HS-27A (cell line): ENCODE data around the gene SCNN1B.
"Not testable (repeated sequence)": the region's sequence is repeated elsewhere in the genome, so short reads cannot be mapped to it uniquely, and the experiment has no call there.

Experiments
- DNase-seq: peaks from one replicate; pipeline ENCODE4 v3.0.0-alpha.2; 2012; ENCODE audit warnings: low read depth, missing footprints

Gene SCNN1B

DNA sequence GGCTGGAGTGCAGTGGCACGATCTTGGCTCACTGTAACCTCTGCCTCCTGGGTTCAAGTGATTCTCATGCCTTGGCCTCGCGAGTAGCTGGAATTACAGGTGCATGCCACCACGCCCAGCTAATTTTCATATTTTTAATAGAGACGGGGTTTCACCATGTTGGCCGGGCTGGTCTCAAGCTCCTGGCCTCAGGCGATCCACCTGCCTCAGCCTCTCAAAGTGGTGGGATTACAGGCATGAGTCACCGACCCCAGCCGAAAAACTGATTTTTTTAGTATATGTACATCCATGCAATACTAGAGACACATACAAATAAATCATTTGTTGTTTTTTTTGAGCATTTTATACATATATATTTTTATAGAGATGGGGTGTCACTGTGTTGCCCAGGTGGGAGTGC is 79.6 kb downstream of the SCNN1B start:
- DNase-seq: not testable (repeated sequence)

DNA sequence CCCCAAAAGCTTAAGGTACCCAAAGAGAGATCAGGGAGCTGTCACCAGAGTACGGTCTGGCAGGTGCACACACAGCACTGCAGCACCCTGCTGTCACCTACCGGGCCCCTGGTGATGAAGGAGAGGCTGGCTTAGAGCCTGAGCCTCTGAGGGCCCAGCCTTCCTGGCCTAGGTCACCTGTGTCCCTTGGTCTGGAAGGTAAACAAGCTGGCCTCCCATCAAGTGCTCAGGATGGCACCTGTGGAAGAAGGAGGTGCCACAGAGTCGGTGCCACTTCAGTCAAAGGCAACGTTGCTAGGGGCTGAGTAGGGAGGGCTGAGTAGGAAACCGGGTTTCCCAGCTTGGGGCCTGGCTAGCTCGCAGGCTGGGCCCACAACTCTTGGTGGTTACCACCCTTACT is 80.2 kb downstream of the SCNN1B start:
- DNase-seq: no peak

DNA sequence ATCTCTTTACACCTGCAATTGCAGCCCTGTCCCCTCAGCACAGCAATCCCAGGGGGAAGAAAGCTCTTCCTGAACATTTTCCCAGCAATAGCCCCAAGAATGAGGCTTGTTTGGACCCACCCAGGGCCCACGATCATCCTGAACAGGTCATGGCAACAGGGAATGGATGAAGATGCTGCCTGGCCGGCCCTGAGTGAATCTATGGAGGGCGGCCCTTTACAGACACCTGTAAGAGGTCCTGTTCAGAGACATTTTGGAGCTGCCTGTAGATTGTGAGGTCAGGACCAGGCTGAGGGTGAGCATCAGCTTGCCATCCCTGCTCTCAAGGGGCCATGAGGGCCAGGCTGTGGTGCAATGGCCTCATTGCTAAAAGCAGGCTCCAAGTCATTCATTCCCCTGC is 81.8 kb downstream of the SCNN1B start:
- DNase-seq: no peak

DNA sequence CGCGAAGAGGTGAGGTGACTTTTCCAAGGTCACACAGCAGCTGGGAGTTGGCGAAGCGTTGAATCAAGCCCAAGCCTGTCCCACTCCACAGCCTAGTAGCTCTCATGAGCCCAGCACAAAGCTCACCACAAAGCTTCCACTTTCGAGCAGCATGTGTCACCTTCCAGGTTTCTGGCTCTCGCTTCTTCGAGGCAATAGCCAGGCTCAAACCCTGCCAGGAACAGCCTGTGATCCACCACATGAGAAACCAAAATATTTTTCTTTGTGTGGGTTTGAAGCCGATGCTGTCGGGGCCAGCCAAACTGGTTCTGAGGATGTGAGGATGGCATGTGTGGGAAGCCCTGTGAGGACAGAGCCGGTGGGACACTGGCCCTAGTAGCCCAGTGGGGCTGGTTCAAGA is 82.8 kb downstream of the SCNN1B start:
- no peak for DNase-seq

DNA sequence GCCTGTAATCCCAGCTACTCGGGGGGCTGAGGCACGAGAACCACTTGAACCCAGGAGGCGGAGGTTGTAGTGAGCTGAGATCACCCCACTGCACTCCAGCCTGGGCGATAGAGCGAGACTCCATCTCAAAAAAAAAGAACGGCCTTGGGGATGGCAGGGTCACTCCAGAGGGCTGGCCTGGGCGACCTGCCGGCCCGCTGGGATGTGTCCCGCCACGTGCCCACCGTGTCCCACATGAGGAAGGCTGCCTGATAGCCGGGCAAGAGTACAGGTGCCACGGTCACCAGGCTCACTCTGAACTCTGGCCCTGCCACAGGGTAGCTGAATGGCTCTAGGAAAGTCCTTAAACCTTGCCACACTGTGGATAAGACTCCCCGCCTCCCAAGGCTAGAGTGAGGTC is 83.3 kb downstream of the SCNN1B start:
- no peak for DNase-seq

DNA sequence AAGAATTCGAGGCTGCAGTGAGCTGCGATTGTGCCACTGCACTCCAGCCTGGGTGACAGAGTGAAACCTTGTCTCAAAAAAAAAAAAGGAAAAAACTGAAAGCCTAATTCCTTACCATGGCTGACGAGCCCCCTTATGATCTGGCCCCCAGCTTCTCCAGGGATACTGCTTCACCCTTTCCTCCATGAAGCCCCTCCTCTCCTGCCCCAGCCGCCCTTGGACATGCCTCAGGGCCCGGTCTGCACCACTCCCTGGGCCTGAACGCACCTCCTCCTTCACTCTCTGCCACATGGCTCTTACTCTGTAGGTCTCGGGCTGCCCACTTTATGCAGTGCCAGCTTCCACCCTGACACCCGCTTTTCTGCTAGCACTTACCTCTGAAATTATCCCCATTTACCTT is 85.6 kb downstream of the SCNN1B start:
- DNase-seq: no peak

DNA sequence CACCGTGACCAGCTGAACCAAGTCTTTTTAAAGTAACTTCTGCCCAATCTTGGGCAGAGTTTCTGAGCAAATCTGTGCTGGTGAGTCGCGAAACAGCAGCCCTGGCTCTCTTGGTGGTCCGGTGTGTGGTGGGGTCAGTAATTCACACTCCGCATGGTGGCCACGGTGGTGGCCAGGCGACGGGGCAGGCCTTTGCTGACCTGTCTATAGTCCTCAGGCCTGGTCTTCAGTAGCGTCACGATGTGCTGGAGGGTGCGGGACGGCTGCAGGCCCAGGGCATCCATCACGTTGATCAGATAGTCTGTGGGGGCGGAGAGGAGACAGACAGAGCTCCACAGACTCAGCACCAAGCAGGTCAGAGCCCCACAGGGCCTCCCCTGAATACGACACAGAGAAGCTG is 86.7 kb downstream of the SCNN1B start:
- no peak for DNase-seq

DNA sequence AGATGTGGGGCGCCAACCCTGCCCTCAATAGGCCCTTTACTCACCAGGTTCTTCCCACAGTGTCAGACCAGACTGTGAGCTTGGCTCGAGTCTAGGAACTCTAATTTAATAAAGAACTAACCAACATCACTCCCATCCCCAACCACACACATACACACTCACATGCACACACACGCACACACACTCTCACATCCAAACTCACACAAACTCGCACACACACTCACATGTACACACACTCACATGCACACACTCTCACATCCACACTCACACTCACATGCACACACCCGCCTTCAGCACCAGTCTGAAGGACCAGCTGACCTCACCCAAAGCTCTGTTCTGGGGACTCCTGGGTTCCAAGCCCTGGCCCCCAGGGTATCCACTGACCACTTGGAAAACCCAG is 87.1 kb downstream of the SCNN1B start:
- DNase-seq: no peak

DNA sequence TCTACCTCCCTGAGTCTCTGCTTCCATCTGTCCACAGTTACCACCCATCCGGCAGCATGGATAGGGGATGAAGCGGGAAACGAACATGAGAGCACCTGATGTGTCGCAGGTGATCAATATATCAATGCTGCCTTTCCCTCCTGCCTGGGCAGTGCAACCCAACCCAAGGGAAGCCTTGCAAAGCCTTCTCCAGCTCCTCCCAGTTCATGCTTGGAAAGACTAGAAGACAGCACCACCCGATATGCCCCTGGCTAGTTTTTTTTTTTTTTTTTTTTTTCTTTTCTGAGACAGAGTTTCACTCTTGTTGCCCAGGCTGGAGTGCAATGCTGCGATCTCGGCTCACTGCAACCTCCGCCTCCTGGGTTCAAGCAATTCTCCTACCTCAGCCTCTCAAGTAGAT is 87.8 kb downstream of the SCNN1B start:
- not testable (repeated sequence) for DNase-seq

DNA sequence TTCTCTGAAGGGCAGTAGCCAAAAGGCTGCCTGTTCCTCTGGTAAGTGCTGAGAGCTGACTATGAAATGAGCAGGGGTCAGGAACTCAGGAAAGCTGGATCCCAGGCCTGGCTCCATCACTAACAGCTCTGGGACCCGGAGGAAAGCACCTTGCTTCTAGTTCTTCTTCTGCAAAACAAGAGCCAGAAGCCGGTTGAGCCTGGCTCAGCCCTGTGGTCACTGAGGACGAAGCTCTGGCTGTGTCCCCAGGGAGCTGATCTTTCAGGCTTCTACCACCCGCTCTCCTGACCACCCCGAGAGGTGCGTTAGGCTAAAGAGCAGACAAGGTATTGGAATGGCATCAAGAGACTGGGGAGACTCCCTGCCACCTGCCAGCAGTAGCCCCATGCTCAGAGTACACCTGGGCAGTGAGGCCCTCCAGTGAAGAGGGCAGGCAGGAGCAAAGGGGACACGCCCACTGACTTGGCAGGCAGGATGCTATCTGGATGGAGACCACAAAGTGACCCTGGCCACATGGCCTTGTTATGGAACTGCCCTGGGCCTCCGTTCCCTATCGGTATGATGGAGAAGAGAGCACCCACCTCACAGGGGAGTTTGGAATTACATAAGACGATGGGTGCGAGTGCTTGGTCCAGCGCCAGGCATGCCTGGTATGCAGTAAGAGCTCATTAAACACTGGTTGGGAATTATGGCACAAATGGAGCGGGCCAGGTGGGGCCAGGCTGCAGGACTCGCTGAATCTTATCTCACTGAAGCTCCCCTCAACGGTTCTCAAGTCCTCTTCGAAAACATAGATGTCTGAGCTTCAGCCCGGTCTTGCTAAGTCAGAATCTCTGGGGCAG is 89.5 kb downstream of the SCNN1B start:
- DNase-seq: no peak

DNA sequence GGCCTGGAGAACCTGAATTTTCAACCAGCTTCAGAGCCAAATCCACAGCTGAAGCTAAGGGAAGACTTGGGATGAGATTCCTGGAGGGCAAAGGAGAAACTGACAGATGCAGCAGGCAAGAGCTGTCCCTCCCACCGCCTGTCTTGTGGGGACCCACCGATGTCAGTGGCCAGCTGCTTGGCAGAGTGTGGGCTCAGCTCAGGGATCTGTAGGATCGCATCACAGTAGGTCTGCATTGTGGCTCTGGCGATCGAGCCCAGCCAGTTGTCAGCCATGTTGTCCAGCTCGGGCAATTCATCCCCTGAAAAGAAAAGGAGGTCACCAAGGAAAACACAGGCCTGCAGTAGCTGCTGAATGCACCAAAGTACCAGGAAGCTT is 90.1 kb downstream of the SCNN1B start:
- DNase-seq: no peak

DNA sequence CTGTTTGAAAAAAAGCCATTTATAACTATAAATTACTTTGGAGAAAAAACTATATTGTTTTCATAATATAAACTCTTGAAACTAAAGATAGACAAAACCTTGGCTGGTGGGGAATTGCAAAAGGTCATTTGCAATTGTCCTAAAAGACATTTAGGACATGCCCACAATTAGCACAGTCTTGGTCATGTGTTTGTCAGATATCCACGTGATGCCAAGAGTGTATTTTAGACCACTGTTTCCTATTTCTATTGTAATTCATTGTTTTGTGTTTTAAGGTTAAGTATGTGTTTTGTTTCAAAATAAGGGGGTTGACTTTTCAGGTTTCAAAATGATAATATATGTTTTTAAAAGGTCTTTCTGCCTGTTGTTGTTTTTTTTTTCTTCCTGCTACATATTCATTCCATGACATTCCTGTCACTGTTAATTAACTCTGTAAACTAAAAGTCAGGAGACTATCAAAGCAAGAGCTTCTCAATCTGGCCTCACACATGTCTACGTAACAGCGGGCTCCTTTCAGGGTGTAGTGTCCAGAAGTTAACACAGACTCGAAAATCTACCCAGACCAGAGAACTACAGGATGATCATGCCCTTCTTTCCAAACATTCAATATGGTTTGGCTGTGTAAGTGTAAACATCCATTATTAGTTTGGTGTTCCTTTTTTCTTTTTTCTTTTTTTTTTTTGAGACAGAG is 92.2 kb downstream of the SCNN1B start:
- DNase-seq: no peak

DNA sequence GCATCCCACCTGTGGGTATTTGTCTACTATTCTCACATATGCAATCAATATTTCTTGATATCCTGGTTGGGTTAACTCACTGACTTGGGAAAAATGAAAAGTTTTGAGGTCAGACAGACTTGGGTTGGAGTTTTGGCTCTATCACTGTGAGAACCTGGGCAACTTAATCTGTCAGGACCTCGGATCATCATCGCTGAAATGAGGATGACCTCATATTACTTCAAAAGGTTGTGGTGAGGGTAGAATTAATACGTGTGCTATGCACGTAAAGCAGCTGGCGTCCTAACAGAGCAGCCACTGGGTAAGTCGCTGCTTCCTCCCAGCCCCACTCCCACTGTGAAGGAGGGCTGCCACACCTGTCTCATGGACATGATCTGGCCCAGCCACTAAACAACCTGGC is 93.6 kb downstream of the SCNN1B start:
- DNase-seq: no peak

DNA sequence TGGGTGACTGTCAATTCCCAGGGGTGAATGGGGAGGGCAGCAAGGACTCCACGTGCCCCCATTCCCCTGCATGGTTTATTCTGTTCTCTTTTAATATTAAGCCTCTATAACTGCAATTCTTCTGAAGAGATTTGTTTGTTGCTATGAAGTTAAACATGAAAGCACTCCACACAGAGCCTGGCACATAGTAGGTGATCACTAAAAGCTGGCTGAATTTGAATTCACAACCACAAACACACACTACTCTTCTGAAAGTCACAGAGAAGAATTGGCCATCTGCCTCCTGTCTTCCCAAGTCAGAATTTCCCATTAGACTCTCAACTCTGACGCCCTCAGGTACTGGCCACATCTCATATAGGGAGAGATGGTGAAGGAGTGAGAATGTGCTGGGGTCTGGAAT is 95.4 kb downstream of the SCNN1B start:
- DNase-seq: no peak

DNA sequence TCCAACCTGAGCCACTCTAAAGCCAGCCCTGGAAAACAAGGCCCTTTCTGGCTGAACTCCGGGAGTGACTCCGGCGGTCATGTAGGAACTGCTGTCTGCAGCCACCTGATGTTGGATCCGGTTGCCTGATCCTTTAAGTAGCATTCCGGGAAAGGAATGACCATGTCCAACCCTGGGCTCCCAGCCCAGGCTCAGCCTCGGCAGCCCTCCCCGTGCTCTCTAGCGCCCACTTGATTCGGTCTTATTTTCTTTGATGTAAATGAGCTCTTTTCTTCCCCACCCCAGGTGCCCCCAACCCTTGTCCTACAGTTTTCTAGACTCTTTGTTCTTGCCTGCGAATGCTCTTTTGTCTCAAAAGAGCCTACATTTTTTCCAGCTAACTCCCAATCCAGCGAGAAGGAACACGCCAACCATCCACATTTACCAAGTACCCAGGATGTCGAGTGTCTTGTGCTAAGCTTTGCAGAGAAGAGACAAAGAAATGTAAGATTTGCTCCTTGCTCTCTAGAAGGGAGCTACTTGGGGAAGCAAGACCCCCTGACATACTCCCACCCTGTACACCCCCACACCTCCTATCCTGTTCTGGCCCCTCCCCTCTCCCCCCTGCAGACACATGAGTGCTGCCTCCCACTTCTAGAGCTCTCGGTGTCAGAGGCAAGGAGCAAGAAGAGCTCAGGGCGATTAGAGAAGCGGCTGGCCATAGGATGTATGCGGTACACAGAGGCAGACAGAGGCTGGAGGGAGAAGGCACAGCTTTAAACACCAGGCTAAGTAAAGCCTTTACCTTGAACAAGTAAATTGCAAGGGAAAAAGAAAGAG is 97.1 kb downstream of the SCNN1B start:
- DNase-seq: no peak

DNA sequence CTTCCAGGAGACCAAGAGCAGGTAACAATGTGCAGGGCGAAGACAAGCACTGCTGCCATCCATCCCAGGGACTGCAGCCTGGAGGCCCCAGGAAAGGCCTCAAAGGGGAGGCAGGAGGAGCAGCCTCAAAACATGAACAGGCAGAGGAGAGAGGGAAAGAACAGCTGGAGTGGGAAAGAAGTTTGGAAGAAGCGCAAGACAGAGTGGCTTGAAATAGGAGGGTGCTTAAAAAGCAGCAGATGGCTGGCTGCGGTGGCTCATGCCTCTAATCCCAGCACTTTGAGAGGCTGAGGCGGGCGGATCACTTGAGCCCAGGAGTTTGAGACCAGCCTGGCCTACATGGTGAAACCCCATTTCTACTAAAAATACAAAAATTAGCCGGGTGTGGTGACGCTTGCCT is 98.3 kb downstream of the SCNN1B start:
- DNase-seq: not testable (repeated sequence)

DNA sequence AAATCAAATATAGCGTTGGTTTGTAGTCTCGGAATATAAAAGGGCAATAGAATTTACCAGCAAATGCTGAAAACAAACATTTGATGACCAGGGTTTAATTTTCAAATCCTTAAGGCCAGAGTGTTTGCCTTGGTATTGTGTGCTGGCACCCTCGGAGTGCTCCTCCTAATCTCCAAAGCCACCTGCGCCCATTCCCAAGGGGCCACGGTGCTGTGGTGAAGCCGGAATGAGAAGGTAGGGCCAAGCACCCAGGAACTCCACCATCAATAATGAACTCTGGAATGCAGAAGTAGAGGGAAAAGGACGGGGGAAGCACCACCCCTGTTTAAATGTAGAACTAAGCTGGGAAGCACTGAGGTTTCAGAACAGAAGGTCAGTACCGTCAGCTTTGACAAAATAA is 99.0 kb downstream of the SCNN1B start:
- no peak for DNase-seq

DNA sequence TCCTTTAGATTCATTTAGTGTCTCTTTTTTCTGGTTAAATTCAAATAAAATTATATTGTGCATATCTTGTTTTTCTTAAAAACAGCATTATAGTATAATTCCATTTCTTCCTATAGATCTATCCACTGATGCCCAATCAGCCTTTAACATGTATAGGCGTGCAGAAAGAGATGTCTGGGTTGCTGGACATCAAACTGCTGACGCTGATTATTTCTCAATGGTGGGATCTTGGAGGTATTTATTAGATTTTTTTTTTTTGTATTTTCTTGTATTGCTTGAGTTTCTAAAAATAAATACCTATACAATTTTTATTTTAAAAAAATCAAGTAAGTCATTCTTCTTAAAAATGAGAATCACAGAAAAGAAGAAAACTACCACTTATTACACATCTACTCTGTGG is 100.0 kb downstream of the SCNN1B start:
- no peak for DNase-seq

DNA sequence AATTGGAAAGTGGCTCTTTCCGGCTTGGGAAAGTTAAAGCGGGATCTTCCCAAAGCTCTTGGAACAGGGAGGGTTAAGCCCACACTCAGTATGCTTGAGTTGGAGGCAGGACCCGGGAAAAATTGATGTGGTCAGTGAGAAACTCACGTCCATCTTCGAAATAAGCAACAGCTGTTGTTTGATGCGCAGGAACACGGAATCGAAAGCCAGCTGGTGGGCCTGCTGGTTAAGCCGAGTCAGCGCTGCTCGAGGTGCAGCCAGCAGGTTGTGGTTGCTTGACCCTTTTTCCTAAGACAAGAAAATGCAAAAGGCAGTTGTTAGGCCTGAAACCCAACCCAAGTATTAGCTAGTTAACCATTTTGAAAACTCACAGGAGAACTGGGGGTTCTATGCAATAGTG is 101.4 kb downstream of the SCNN1B start:
- DNase-seq: no peak

DNA sequence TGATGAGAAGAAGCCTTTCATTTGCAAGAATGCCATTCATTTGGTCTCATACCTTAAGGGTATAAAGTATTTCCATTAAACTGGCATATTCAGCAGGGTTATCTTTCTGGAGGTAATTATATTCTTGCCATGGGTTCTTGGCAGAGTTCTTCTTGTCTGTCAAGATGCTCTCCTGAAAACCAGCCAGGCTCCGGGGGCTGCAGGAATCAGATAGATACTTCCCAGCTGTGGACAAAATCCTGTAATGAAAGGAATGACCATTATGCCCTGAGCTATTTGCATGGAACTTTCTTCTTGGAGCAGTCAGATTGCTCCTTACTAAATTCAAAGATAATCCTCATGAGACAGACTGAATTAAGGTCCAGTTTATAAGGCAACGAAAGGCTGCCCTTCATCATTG is 103.9 kb downstream of the SCNN1B start:
- no peak for DNase-seq

DNA sequence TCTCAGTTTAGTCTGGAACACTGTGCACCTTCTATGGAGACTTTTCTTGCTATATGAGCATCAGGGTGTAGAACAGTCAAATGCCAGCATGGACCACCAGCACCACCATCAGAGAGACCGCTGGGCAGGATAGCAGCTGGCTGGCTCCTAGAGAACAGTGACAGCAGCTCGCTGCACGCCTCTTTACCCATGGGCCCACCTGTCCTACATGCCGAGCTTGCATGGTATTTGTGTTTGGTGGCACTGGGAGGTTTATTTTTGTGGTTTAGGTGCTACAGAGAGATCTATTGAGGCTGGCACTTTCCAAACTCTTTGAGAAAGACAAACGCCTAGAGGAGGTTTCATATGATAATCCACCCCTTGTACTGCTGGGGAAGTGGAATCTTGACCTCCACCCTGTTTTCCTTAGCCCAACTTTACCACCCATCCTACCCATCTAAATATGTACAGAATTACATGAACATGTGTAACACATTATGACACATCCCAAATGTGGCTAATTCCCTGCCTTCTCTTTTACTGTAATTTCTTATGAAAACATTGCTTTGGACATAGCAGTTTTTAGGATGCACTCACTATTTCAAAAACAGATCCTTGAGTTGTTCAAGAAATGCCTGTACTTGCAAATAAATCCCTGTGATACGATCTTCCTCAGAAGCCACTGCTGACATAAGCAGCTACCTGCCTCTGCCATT is 104.6 kb downstream of the SCNN1B start:
- DNase-seq: no peak

DNA sequence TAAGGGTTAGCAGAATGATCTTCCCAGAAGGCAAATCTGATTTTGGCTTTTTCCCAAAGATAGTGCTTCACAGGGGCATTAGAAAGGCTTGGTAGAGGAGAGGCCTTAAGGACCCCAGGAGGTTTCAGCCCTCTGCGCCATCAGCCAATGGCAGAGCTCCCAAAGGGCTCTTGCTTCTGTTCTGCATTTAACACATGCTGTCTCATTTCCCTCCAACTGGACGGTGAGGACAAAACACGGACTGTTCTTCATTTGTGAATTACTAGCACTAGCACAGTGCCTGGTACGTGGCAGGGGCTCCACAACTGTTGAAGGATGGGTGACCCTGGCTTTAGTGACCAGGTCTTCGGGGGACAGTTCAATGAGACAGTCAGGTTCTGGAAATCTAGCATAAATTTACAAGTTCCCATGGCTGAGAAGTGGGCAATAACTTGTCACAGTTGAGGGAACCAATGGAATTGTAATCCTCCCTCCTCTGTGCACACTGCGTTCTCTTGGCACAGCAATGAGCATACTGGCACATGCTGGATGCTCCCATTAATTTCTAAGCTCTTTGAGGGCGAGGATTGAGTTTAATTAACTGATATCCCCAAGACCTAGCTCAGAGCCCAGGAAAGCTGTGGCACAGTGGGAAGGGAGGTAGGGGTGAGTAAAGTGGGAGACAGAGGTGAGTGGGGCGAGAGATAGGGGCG is 105.5 kb downstream of the SCNN1B start:
- DNase-seq: no peak
